HG03442 (cell line): ENCODE measurements around the gene NYAP2.

Experiments used
- ATAC-seq: cut with Tn5 transposase; IDR thresholded peaks from one replicate; pipeline ENCODE4 v1.9.1; 2021; ENCODE audit warnings: mild to moderate bottlenecking, moderate library complexity; ENCODE audit not compliant: unreplicated experiment

The NYAP2 gene

DNA sequence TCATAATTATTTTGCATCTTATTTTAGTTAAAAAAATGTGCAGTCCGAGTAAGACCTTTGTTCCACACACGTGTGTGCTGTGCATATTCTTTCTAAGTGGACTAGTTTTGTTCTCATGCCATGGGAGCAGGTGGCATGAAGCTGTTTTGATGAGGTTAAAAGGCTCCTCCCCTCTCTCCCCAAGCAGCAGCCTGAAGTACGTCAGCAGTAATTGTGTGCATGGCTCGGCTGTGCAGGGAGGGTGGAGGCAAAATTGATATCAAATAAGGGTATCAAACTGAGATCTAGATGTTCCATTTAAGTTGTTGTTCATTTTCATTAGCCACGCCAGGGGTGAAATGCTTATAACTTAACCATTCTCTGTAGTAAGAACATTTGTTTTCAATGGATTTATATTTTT, at the start of gene NYAP2:
TSS of gene NYAP2 (plus strand) at position 207 of the 400 bp plus-strand sequence. CDS start 9,171 bp downstream, outside the sequence.
- ATAC-seq: no peak

DNA sequence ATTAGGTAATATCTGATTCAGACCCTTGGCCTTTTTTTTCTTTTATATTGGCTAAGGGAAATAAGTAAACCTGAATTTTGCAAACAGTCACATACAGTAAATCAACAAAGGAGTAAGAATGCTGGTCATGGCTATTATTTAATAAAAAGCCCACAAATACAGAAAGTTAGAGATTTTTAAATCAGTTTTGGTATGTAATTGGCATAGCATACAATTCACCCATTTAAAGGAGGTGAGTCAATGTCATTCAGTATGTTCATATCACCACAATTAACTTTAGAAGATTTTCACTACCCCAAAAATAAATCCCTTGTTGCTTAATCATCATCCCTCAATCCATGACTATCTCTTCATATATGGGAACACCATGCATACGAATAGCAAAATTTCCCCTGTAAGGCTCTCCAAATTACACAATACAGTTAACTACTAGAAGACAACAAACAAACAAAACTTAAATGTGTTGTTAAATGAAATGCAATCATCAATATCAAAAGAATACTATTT, 45.9 kb upstream of the NYAP2 start:
- ATAC-seq: no peak

DNA sequence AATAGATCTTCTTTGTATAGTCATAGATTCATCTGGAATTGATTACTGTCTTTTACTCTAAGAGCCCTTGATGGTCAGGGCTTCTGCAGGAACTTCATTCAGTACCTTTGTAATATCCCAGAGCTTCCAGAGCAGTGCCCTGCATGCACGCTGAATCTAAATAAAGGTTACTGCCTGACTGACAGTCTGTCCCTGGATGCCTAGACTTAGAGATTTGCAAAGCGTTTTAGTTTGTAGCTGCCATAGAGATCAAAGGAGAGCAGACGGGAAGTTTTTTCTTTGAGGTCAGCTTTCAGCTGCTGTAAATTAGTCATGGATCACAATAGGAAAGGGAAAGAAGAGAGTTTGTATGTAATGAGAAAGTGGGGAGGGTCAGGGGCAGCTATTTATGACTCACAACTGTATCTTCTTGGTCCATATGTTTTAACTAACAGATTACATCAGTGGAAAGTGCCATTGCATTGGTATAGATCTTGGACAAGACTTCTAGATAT, 45.2 kb upstream of the NYAP2 start:
- ATAC-seq: no peak

DNA sequence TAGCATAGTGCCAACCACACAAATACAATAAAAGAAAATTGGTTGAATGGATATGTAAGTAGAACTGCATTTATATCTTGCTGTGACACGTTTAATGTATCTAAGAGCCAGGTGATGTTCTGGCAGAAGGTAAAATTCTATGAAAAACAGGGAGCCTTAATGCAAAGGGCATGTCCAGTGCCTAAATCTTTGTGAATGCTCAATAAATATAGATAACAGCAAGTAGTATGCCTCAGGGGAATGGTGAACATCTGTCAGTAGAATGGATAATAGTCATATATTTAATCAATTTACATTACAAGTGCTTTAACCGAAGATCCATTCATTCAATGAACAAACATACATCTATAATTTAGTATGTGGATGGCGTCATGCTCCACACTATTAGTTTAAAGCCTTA, 43.7 kb upstream of the NYAP2 start:
- no peak for ATAC-seq

DNA sequence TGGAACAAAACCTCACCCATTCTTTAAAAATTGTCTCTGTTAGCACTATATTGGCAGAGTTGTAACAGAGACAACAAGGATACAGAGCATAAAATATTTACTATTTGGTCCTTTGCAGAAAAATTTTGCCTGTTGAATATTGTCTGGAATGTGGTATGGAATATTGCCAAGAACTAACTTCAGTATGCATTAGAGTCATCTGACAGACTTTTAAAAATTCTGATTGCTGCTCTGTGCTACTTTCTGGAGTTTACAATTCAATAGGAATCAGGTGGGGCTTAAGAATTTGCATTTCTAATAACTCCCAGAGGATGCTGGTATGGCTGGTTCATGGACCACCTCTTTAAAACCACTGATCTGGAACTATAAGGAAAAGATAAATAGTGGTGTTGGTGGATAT, 32.8 kb upstream of the NYAP2 start:
- no peak for ATAC-seq

DNA sequence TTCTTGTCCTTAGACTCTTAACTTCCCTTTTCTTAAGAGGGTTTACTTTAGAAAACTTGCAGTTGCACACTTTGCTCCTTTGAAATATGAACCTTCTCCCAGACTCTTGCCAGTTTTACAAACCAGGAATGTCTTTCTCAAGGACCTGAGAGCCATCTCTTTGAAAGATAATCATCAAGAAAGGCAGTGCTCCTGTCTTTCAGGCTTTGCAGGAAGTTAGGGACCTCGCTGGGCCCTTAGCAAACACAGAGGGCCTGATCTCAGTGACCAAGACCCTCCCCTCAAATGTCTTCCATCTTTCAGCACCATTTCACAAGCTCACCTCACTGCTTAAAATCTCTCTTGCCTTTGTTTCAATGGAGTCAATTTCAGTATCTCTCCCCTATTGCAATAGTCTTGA, 32.0 kb upstream of the NYAP2 start:
- ATAC-seq: no peak

DNA sequence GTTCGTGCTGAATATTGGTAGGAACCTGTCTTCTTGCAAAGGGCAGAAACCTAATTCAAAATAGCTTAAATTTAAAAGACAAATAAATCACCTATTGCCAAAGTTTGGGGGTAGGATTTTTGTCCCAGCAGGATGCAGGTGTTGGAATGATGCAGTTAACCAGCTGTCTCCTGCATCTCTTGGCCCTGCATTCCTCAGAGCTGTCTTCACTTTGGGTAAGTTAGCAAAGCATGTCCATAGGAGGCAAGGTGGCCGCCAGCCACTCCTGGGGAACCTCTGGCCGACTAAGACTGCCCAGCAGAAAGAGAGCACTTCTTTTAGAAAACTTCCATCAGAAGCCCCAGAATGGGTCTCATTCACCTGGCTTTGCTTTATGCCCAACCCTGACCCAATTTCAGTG, 20.5 kb upstream of the NYAP2 start:
- ATAC-seq: no peak

DNA sequence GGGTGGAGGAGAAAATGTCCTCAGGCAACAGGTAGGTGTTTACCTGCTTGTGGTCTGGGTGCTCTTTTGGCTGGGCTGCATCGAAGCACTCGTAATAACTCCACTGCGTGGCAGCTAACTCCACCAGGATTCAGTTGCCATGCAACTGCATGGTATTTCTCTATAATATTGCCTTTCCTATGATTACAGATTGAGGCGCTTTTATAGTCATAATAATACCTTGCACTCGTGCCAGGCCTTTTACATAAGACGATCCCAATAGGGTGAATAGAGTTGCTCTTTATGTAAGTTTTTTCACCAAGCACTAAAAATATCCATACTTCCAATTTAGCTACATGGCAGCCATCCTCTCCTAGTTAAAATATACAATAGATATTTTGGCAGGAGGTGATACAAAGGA, 19.7 kb upstream of the NYAP2 start:
- ATAC-seq: no peak

DNA sequence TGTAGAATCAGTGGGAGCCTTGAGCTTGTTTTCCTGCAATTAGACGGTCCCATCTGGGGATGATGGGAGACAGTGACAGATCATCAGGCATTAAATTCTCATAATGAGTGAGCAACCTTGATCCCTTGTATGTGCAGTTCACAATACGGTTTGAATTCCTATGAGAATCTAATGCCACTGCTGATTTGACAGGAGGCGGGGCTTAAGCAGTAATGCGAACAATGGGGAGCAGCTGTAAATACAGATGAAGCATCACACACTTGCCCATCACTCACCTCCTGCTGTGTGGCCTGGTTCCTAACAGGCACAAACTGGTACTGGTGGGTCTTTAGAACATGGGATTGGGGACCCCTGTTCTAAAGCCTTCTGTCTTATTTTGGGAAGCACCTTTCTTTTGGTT, 17.9 kb upstream of the NYAP2 start:
- ATAC-seq: no peak

DNA sequence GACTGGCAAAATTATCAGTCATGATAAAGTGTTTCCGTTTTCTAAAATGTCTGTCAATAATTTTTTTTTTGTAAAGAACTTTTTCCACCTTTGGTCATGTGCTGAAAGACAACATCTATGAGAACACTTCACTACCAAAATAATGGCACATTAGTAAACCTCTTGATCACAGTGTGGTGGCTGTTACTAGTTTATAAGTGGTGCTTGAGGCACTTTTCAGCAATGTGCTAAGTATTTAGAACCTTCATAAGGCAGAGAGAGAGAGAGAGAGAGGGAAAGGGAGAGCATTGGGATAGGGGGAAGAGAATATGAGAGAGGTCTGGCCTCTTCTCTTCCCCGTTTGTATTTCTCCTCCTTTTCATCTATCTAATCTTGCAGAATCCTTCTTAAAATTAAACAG, 1.1 kb upstream of the NYAP2 start:
- no peak for ATAC-seq

DNA sequence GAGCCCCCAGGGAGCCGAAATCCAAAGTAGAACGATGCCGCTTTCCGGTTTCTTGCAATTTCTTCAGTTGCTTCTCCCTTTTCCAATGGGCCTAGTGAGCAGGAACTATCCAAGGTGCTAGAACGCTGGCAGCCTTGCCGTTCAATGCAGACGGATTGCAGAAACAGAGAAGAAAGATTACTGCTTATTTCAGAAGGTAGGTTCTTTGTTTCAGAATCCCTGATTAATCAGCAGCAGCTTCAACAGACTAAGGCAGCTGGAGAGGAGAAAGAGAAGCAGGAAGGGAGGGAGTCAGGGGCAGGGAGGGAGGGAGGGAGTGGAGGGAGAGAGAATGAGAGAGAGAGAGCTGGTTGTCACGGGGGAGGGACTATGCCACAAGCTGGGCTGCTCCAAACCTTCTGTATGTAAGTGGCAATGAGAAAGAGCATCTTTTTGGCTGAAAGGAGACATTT, 576 bp downstream of the NYAP2 start:
- ATAC-seq: no peak

DNA sequence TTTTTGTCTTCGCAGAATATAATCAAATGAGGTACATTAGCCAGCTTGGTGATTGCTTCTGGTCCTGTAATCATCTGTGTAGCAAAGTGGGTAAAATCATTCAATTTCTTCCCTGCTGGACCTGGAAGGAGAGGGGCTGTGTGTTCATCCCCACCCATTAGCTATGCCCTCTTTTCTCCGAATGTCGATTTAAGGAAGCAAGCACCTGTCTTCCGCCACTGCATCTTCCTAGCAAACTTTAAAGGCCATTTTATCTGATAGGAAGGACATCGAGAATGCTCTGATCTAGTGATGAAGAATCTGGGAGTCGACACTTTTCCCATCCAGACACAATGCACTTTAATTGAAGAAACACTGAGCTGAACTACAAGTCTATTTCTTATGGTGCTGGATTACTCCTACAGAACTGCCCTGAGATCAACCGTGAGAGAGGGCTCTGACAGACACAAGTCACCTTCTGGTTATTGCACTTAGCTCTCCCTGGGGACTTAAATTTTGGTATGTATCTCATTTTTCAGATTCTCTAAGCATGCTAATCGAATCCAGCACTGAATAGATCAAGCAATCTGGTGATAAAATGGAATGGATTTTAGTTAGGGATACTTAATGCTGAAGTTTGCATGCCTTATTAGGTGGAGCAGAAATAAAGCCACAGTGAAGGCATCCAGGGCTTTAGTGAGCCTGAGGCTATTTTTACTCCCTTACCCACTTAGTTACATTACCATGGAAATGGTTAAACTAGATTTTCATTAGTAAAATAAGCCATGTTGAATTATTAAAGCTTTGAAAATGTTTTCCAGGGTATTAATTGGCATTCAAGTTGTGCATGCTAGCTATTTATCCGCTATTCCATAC, 1.3 kb downstream of the NYAP2 start:
- ATAC-seq: no peak

DNA sequence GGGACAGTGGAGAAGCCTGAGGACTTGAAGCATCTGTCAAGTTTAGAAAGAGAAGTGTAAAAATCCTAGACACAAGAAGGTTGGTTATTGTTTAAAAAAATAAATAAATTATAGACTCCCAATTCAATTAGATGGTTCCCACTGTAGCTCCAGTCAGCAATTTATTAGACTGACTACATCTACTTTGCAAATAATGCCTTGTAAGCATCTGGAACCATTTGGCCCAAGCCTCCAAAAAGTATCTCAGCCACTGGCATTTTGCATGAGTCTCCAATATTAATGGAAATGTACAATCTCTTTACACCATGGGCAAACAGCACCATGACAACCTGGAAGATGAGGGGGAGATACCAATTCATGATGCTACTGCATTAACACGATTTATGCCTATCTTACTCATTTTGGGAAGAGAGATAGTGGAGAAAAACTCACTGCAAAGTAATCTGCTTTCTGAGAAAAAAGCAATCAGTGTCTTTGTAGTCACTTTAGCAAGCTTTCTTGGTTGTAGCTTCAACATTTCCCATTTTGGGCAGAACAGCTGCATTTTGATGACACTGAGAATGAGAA, 2.8 kb downstream of the NYAP2 start:
- no peak for ATAC-seq

DNA sequence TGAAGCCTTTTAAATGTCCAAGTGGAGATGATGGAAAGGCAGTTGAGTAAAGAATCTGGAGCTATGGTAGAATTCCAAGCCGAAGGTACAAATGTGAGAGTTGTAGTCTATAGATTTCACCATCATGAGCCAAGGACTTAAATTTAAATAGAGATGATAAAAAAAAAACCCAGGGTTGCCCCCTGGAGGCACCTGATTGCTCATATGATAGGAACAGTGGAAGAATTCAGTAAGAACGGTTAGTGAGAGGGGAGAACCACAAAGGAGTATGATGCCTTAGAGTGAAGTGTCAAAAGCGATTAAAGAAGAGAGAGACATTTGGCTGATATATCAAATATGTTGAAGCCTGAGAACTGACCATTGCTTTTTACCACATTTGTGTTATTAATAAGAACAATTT, 11.9 kb downstream of the NYAP2 start:
- ATAC-seq: no peak

DNA sequence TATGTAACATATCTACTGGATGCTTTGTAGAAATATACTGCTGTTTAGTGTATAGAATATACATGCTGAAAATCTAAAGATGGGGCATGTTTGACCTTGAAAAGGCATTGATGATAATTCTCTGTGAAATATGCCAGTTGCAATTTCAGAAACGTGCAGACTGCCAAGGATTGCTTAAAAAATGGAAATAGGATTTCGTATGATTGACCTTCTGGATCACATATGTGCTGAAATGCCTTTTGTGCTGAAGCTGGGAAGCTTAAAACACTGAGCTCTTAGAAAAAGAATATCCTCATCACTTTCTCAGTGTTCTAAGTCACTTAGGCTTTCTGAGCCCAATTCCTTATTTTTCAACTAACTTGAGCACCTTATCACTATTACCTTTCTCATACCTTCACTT, 14.3 kb downstream of the NYAP2 start:
- ATAC-seq: no peak

DNA sequence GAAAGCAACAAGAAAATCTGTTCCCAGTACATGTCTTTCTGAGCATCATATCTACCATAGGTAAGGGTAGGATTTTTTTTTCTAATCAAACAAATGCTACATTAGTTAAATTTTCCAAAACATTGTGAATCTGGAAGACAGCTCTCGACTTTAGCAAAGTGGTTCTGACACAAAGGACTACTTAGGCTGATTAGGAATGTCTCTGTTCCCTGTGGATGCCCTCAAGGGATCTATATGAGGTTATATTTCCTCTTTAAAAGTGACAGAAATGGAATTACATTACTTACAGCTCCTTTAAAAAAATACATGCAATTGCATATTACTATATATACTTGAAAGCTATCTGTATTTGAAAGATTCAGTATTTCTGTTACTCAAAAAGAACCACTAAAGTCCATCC, 15.4 kb downstream of the NYAP2 start:
- ATAC-seq: no peak

DNA sequence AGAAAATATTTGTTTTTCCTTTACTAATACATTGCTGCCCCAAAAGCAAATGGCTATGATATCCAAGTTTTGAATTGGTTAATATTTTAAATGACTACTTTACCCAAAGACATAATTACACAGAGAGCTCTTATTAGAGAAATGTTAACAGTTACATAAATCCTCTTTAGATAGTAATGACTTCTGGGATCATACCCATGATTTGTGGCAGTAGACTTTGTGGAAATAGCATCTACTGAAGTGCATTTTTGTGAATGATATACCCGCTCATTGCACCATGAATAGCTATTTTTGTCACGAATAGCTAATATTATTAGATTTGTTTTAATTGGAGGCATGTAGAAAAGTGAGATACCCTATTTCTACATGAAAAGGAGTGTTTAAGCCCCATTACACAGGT, 15.8 kb downstream of the NYAP2 start:
- ATAC-seq: no peak

DNA sequence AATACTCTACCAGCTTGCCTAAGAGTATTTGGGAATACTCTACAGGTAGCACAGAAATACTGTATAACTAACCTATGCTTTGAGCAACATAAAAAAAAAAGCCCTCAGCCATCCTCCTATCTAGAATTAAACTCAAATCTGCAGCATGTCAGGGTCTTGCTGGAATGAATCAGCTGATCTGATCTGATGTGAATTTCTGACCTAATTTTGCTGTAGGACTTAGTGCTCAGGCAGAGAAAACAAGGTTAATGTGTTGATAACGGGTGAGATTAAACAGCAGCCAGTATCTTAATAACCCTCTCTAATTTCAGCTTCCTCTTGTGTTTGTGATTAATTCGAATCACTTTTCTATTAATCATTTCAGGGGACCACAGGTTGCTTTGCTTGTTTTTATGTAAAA, 16.3 kb downstream of the NYAP2 start:
- no peak for ATAC-seq

DNA sequence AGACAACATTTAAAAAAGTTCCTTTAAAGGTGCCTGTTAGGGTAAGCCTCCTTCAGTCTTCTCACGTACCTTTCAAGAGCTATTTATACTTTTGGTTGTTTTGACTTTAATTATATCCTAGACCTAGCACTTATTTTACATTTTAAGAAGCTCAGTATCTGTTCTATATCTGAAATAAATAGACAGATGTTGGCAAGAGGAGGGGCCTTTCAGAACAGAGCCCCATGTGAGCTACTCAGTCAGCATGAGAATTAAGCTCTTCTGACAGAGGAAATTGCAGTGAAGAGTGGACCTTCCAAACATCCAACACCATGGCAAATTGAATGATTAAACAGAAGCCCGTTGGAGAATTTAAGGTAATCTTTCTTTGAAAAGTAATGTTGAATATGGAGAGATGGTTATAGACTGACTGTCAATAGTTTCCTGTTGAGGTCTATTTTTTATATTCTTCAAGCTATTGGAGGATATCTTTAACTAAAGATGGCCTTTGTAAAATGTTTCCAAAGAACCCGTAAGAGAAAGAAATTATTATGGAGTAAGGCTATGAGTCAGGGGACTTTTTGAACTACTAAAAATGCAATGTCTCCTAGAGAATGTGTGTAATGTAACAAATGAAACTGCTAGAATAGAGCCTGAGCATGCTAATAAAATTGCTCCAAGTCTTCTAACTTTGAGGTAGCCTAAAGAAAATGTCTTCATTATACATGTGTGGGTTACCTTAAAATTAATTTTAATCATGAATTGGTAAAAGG, 17.3 kb downstream of the NYAP2 start:
- ATAC-seq: no peak

DNA sequence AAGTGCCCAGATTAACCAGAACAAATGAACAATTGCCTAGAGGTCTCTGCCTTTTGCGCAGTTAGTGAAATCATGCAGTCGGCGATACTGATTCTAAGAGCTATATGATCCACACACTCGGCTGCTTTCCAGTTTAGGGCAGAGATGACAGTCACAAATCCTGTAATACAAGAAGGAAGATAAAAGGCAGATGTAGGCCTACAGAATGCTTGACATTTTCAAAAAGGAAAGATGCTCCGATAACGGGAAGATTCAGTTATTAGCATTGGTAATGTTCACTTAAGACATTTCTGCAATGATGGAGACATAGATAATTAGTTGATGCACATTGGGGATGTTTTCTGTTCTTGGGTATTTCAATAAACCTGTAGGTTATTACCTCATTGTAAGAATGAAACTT, 19.5 kb downstream of the NYAP2 start:
- ATAC-seq: no peak

DNA sequence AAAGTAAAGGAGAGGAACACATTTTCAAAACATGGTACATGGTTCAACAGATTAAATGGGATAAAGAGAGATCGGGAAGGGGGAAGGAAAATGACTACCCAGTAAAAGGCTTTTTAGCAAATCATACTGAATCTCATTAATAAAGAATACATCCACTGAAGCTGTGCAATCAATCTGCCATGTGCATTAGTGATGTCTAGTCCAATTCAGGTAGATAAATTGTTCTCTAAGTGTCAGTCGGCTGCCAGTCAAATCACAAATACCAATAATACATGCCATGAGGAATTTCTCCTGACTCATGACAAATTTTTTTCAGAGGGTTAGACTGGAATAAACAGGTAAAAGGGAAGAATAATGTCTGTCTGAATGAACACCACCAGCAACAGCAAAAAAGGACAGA, 22.6 kb downstream of the NYAP2 start:
- no peak for ATAC-seq

DNA sequence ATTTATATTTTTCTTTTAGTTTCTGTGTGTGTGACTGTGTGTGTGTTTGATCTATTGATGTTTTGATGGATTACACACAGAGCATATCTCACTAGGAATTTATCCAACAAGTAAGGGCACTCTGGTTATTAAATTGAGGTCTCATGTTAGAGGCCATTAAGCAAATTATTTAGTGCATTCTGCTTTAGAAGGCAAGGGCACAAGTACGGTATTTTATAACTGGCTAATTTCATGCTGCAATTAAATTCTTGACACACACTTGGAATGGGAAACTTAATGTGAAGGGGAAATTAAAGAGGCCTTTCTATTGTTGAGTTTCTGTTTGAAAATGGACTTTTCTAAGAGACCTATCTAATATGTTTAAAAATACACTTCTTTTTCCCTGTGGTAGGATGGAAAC, 25.8 kb downstream of the NYAP2 start:
- ATAC-seq: no peak
